Vagina (tissue), 2 donors: ENCODE results near the gene EYS.

Source experiments
- POLR2A ChIP-seq, 2 donors: fragments of 450-650 bp; IDR thresholded peaks; one replicate each; pipeline ENCODE4 v1.6.1; 2017; ENCODE audit warnings: antibody characterized with exemption in 2 of 2, mild to moderate bottlenecking in 2 of 2, moderate library complexity in 2 of 2
- TF ChIP-seq, protein P1 (sequence below), 3 experiments: fragments of 450-650 bp in 2 of 3; fragments of 200-600 bp in 1 of 3; sonication (generic) in 1 of 3; IDR thresholded peaks; one replicate each; pipeline ENCODE4 v1.5.1; 2017 to 2019; ENCODE audit warnings: antibody characterized with exemption in 3 of 3, mild to moderate bottlenecking in 2 of 3, moderate library complexity in 2 of 3

DNA sequence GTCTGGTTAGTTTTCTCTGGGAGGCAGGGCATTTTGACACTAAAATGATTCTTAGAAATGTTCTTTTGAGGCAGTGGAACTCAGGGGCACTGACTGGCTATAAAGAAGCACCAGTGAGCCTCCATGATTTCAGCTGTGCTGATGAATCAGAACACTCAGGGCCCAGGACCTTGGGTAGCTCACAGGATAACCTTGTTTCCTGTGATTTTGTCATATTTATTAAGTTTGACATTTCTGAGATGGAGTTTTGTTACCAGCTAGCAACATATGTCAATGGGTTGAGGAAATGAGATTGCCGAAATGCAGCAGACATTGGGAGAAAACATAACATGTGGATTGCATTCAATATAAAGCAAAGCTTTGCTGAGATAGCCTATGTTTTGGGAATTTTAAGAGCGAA lies 802.4 kb downstream of the EYS start:
- no peak for TF ChIP-seq POLR2A (IDR thresholded peaks at IDR 0.05)
- TF ChIP-seq, protein P1, sequence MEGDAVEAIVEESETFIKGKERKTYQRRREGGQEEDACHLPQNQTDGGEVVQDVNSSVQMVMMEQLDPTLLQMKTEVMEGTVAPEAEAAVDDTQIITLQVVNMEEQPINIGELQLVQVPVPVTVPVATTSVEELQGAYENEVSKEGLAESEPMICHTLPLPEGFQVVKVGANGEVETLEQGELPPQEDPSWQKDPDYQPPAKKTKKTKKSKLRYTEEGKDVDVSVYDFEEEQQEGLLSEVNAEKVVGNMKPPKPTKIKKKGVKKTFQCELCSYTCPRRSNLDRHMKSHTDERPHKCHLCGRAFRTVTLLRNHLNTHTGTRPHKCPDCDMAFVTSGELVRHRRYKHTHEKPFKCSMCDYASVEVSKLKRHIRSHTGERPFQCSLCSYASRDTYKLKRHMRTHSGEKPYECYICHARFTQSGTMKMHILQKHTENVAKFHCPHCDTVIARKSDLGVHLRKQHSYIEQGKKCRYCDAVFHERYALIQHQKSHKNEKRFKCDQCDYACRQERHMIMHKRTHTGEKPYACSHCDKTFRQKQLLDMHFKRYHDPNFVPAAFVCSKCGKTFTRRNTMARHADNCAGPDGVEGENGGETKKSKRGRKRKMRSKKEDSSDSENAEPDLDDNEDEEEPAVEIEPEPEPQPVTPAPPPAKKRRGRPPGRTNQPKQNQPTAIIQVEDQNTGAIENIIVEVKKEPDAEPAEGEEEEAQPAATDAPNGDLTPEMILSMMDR (IDR thresholded peaks at IDR 0.05) = no peak
